Measurements from ENCODE around the gene CXCL14. TPM values are rescaled to one million over a fixed set of nuclear protein-coding genes. Genes with fewer than 3 reads are reported as not detected.

CXCL14 gene
- total RNA-seq, 1 experiment from 2014 or later, result not detected

GRCh38 chr5:135545099-135545498 lies 33.7 kb downstream of the CXCL14 start:
- intact Hi-C loops (cut with micrococcal nuclease; ENCODE audit: unreplicated experiment), result no loop called here
- Histone ChIP-seq H3K9me3 (ENCODE audit: control insufficient read depth, insufficient read depth, low read depth, low read length) (no peaks in the 10 kb centered on the region), H3K27ac (ENCODE audit: low read length) (no peak overlapping the region), H3K4me1 (ENCODE audit: control insufficient read depth, insufficient read depth, low read length) (no peaks in the 10 kb centered on the region; the same call in 1 of the 2 replicates), H3K4me3 (ENCODE audit: low read depth in 2 of 2, low read length in 2 of 2) (no peak overlapping the region), H3K36me3 (ENCODE audit: control insufficient read depth, insufficient read depth, low read length) (no peaks in the 10 kb centered on the region), H3K27me3 (ENCODE audit: control insufficient read depth, insufficient read depth, low read length) (peaks cover 23% of the 10 kb centered on the region)
- no peak for DNase-seq (ENCODE audit: low read depth, low spot score)
- in situ Hi-C loops (cut with HindIII; ENCODE audit: low pct_unique_long_range_greater_than_20kb, low sequenced_read_pairs), result no loop called here
- CTCF ChIA-PET, result no interaction called here
- POLR2A ChIA-PET, result no interaction called here
- no TSS peak for BruUV-seq (replicated peaks)
- no peak for TF ChIP-seq TCF7L2 (IDR thresholded peaks at IDR 0.05; ENCODE audit: low read depth, low read length)
- TF ChIP-seq SIN3A (IDR thresholded peaks at IDR 0.05; ENCODE audit: borderline replicate concordance, insufficient read depth, low read depth, low read length), result no peak
- TF ChIP-seq, protein P1, sequence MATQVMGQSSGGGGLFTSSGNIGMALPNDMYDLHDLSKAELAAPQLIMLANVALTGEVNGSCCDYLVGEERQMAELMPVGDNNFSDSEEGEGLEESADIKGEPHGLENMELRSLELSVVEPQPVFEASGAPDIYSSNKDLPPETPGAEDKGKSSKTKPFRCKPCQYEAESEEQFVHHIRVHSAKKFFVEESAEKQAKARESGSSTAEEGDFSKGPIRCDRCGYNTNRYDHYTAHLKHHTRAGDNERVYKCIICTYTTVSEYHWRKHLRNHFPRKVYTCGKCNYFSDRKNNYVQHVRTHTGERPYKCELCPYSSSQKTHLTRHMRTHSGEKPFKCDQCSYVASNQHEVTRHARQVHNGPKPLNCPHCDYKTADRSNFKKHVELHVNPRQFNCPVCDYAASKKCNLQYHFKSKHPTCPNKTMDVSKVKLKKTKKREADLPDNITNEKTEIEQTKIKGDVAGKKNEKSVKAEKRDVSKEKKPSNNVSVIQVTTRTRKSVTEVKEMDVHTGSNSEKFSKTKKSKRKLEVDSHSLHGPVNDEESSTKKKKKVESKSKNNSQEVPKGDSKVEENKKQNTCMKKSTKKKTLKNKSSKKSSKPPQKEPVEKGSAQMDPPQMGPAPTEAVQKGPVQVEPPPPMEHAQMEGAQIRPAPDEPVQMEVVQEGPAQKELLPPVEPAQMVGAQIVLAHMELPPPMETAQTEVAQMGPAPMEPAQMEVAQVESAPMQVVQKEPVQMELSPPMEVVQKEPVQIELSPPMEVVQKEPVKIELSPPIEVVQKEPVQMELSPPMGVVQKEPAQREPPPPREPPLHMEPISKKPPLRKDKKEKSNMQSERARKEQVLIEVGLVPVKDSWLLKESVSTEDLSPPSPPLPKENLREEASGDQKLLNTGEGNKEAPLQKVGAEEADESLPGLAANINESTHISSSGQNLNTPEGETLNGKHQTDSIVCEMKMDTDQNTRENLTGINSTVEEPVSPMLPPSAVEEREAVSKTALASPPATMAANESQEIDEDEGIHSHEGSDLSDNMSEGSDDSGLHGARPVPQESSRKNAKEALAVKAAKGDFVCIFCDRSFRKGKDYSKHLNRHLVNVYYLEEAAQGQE (IDR thresholded peaks at IDR 0.05; ENCODE audit: insufficient read depth in 1 of 2, low read depth in 2 of 2, low read length in 1 of 2), result no peak
- TF ChIP-seq, protein P2, sequence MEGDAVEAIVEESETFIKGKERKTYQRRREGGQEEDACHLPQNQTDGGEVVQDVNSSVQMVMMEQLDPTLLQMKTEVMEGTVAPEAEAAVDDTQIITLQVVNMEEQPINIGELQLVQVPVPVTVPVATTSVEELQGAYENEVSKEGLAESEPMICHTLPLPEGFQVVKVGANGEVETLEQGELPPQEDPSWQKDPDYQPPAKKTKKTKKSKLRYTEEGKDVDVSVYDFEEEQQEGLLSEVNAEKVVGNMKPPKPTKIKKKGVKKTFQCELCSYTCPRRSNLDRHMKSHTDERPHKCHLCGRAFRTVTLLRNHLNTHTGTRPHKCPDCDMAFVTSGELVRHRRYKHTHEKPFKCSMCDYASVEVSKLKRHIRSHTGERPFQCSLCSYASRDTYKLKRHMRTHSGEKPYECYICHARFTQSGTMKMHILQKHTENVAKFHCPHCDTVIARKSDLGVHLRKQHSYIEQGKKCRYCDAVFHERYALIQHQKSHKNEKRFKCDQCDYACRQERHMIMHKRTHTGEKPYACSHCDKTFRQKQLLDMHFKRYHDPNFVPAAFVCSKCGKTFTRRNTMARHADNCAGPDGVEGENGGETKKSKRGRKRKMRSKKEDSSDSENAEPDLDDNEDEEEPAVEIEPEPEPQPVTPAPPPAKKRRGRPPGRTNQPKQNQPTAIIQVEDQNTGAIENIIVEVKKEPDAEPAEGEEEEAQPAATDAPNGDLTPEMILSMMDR (IDR thresholded peaks at IDR 0.05), result no peak
- TF ChIP-seq POLR2AphosphoS5 (IDR thresholded peaks at IDR 0.05; ENCODE audit: low read depth, low read length), result no peak
- no peak for ATAC-seq

DNA sequence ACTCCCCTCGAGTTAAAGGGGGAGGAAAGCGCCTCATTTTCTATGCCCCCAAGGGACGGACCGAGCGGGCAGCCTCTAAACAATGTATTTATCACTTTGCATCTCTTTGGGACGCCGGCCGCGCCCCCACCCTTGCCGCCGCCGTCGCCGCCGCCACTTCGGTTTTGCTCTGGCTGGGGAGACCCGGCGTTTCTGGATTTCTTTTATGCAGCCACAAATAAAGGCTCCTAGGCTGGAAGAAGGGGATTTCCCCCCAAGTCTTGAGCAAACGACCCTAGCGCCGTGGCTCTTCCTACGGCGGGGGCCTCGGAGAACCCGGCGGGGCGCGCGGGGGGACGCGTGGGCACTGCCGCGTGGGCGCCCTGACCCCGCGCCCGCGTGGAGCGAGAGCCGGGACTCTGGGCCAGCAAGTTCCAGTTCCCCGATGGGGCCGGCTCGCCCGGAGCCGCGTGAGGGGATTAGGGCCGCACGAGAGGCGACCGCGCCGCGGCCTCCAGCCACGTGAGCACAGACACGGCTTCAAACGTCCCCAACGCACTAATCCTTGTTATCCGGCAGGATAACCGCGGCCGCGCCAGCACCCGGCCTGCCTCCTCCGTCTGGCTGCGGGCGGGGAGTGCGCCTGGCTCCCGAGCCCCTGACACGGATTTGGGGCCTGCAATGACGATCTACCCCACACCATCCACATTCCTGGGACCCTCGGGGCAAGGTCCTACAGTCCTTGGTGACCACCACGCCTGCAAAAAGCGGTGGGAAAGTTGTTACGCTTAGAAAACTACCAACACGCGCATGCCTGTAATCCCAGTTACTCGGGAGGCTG lies 35.1 kb downstream of the CXCL14 start:
- Histone ChIP-seq H3K4me1 (ENCODE audit: control insufficient read depth, insufficient read depth, low read length) (no peaks in the 10 kb centered on the region; the same call in 1 of the 2 replicates), H3K36me3 (ENCODE audit: control insufficient read depth, insufficient read depth, low read length) (no peaks in the 10 kb centered on the region), H3K9me3 (ENCODE audit: control insufficient read depth, insufficient read depth, low read depth, low read length) (no peaks in the 10 kb centered on the region), H3K27ac (ENCODE audit: low read length) (no peak overlapping the region), H3K27me3 (ENCODE audit: control insufficient read depth, insufficient read depth, low read length) (peaks cover 26% of the 10 kb centered on the region), H3K4me3 (ENCODE audit: low read depth in 2 of 2, low read length in 2 of 2) (peak overlapping the region; percentile 27 to 38)
- intact Hi-C loops (cut with micrococcal nuclease; ENCODE audit: unreplicated experiment), result no loop called here
- BruUV-seq (replicated peaks), result no TSS peak
- ChIA-PET CTCF (no interaction called here), POLR2A (no interaction called here)
- TF ChIP-seq, protein P2 (IDR thresholded peaks at IDR 0.05), result no peak
- TF ChIP-seq, protein P1 (IDR thresholded peaks at IDR 0.05; ENCODE audit: insufficient read depth in 1 of 2, low read depth in 2 of 2, low read length in 1 of 2), result no peak
- no peak for TF ChIP-seq TCF7L2 (IDR thresholded peaks at IDR 0.05; ENCODE audit: low read depth, low read length)
- no peak for TF ChIP-seq POLR2AphosphoS5 (IDR thresholded peaks at IDR 0.05; ENCODE audit: low read depth, low read length)
- TF ChIP-seq SIN3A (IDR thresholded peaks at IDR 0.05; ENCODE audit: borderline replicate concordance, insufficient read depth, low read depth, low read length), result no peak
- ATAC-seq (peak; percentile 38; the same call in 1 of the 2 replicates), DNase-seq (ENCODE audit: low read depth, low spot score) (no peak)
- in situ Hi-C loops (cut with HindIII; ENCODE audit: low pct_unique_long_range_greater_than_20kb, low sequenced_read_pairs), result no loop called here

Data from Panc1 (cell line).